ENCODE measurements around the gene PPP1R1C.

PPP1R1C gene

GRCh38 chr2:182115258-182115657 is 129.6 kb downstream of the PPP1R1C start:
- FAIRE-seq, result no peak

- FAIRE-seq, result no peak
Measured at GRCh38 chr2:182116774-182117173, 131.1 kb downstream of the PPP1R1C start.

- FAIRE-seq, result no peak
Measured at GRCh38 chr2:182117196-182117595, 131.5 kb downstream of the PPP1R1C start.

- no peak for FAIRE-seq
Measured at GRCh38 chr2:182128821-182129707, 143.4 kb downstream of the PPP1R1C start.

GRCh38 chr2:182132605-182133004 is 147.0 kb downstream of the PPP1R1C start:
- FAIRE-seq, result no peak

- FAIRE-seq, result no peak
Measured at GRCh38 chr2:182133195-182133891, 147.7 kb downstream of the PPP1R1C start.

- FAIRE-seq, result no peak
Measured at GRCh38 chr2:182134201-182134600, 148.5 kb downstream of the PPP1R1C start.

GRCh38 chr2:182142062-182142461 is 156.4 kb downstream of the PPP1R1C start:
- no peak for FAIRE-seq

GRCh38 chr2:182144041-182144775 is 158.6 kb downstream of the PPP1R1C start:
- no peak for FAIRE-seq

GRCh38 chr2:182144776-182145165 is 159.1 kb downstream of the PPP1R1C start:
- FAIRE-seq, result no peak

GRCh38 chr2:182148344-182148743 is 162.7 kb downstream of the PPP1R1C start:
- no peak for FAIRE-seq

GRCh38 chr2:182163878-182164277 is 178.2 kb downstream of the PPP1R1C start:
- no peak for FAIRE-seq

GRCh38 chr2:182164686-182165085 is 179.0 kb downstream of the PPP1R1C start:
- FAIRE-seq, result no peak

- FAIRE-seq, result no peak
Measured at GRCh38 chr2:182165202-182165601, 179.5 kb downstream of the PPP1R1C start.

- no peak for FAIRE-seq
Measured at GRCh38 chr2:182166406-182166805, 180.8 kb downstream of the PPP1R1C start.

GRCh38 chr2:182166841-182167240 is 181.2 kb downstream of the PPP1R1C start:
- no peak for FAIRE-seq

All from TTC549 (cell line).